Measurements from ENCODE around the gene KIFBP. TPM values are rescaled to one million over a fixed set of nuclear protein-coding genes. Genes with fewer than 3 reads are reported as not detected.
"Not testable (repeated sequence)": the region's sequence is repeated elsewhere in the genome, so short reads cannot be mapped to it uniquely, and the experiment has no call there.

Gene KIFBP
- total RNA-seq, result 51.1 and 56.7 TPM in 2 replicates

- DNase-seq (ENCODE audit: extremely low read depth, low read depth, low spot score), result peak; percentile 84
Measured at GRCh38 chr10:68988530-68989316, at the start of gene KIFBP. TSS of gene KIFBP (plus strand) at chr10:68988803. CDS start at chr10:68988833, 30 bp downstream.

GRCh38 chr10:68938884-68939283 is 49.7 kb upstream of the KIFBP start:
- no peak for DNase-seq (ENCODE audit: extremely low read depth, low read depth, low spot score)

DNA sequence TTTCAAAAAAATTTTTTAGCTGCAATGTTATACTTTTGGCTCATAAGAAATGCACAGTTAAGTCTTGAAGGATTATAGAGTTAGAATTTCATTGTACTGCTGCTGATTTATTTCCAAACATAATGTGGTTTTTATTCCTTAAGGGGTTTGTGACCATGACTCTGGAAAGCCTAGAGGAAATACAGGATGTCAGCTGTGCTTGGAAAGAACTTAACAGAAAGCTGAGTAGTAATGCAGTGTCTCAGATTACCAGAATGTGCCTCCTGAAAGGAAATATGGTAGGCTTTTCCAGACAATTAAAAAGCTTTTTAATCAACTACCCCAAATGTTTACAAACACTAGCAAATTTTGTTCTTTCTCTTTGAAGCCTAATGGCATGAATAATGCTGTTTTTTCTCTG is 47.7 kb upstream of the KIFBP start:
- DNase-seq (ENCODE audit: extremely low read depth, low read depth, low spot score), result not testable (repeated sequence)

DNA sequence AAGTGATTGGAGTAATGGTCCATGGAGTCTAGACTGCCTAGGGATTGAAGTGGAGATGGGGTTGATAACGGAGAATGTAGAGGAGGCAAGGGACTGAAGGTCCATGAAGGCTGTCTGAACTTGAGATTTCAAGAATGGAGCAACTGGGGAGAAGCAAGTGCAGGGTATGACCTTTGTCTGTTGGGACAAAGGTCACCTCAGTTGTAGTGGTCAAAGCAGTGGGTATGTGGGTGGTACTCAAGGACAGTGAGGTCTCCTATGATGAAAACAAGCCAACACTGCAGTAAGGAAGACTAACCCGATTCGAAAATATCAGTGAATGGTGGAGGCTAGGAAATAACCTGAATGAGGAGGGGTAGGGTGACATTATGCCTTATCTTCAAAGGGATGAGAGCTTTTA is 38.0 kb upstream of the KIFBP start:
- DNase-seq (ENCODE audit: extremely low read depth, low read depth, low spot score), result no peak

GRCh38 chr10:68954904-68955303 is 33.7 kb upstream of the KIFBP start:
- DNase-seq (ENCODE audit: extremely low read depth, low read depth, low spot score), result no peak

DNA sequence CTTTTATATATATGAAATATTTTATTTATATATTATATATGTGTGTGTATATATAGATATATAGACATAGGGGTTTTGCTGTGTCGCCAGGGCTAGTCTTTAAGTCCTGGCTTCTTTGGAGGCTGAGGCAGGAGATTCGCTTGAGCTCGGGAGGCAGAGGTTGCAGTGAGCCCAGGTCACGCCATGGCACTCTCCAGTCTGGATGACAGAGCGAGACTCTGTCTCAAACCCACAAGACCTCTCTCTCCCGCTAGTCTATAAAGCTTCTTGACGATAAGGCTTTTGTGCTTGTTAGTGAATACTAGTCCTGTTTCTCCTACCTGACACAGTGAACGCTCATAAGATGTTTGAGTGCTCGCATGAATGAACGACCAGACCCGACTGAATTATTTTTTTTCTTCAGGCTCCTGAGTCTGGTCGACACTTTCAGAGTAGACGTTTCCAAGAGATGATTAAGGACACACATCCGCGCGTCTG is 33.2 kb upstream of the KIFBP start:
- DNase-seq (ENCODE audit: extremely low read depth, low read depth, low spot score), result peak; percentile 22

GRCh38 chr10:68955832-68956532 is 32.6 kb upstream of the KIFBP start, which contains the start of gene DDX21:
TSS of gene DDX21 (plus strand) at chr10:68956170. CDS start at chr10:68956226, 56 bp downstream.
- peak; percentile 80 for DNase-seq (ENCODE audit: extremely low read depth, low read depth, low spot score)

DNA sequence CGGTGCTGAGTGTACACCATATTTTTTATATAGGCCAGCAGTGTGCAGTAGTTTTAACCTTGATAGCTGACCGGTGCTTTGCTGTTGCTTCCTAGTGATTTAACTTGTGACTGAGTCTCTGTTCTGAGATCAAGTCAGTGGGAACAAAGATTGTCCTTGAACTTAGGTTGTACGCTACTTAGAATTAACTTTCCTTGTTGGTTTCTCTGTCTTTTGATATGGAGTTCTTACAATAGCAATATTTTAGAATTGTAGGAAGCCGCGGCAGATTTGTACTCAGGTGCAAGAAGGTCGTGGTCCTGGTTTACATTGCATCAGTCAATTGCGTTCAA is 31.4 kb upstream of the KIFBP start:
- no peak for DNase-seq (ENCODE audit: extremely low read depth, low read depth, low spot score)

- DNase-seq (ENCODE audit: extremely low read depth, low read depth, low spot score), result no peak
Measured at GRCh38 chr10:68957654-68958053, 30.9 kb upstream of the KIFBP start.

GRCh38 chr10:68959695-68960527 is 28.7 kb upstream of the KIFBP start:
- no peak for DNase-seq (ENCODE audit: extremely low read depth, low read depth, low spot score)

- DNase-seq (ENCODE audit: extremely low read depth, low read depth, low spot score), result no peak
Measured at GRCh38 chr10:68963151-68963550, 25.5 kb upstream of the KIFBP start.

GRCh38 chr10:68973975-68974374 is 14.6 kb upstream of the KIFBP start:
- no peak for DNase-seq (ENCODE audit: extremely low read depth, low read depth, low spot score)

GRCh38 chr10:68975936-68976473 is 12.6 kb upstream of the KIFBP start:
- not testable (repeated sequence) for DNase-seq (ENCODE audit: extremely low read depth, low read depth, low spot score)

DNA sequence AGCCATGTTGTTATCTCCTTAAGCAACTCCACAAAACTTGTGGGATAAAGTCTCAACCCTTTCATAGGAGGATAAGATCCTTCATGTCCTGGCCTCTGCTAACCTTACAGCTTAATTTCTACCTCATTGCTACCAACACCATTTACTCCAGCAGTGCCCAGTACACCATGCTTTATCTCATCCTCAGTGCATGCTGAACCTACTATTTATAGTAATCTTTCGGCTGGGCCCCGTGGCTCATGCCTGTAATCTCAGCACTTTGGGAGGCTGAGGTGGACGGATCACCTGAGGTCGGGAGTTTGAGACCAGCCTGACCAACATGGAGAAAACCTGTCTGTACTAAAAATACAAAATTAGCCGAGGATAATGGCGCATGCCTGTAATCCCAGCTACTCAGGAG is 8.9 kb upstream of the KIFBP start:
- DNase-seq (ENCODE audit: extremely low read depth, low read depth, low spot score), result not testable (repeated sequence)

GRCh38 chr10:68981074-68981473 is 7.5 kb upstream of the KIFBP start:
- no peak for DNase-seq (ENCODE audit: extremely low read depth, low read depth, low spot score)

- no peak for DNase-seq (ENCODE audit: extremely low read depth, low read depth, low spot score)
Measured at GRCh38 chr10:68982389-68982788, 6.2 kb upstream of the KIFBP start.

DNA sequence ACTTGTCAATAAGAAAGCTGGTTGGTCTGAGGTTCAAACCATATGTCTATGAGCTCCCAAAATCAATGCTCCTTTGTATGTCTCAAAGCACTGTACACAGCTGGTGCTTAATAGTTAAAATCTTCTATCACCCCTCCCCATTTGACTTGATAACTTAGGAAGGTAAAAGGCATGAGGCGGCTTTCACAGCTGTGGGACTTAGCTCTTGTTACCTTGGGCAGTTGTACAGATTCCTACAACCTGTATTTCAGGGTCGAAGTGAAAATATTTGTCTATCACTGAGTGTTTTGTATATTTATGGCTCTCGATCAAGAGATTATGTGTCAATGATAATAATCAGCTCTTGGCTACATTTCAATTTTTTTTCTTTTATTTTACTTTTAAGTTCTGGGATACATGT is 992 bp upstream of the KIFBP start:
- DNase-seq (ENCODE audit: extremely low read depth, low read depth, low spot score), result no peak

DNA sequence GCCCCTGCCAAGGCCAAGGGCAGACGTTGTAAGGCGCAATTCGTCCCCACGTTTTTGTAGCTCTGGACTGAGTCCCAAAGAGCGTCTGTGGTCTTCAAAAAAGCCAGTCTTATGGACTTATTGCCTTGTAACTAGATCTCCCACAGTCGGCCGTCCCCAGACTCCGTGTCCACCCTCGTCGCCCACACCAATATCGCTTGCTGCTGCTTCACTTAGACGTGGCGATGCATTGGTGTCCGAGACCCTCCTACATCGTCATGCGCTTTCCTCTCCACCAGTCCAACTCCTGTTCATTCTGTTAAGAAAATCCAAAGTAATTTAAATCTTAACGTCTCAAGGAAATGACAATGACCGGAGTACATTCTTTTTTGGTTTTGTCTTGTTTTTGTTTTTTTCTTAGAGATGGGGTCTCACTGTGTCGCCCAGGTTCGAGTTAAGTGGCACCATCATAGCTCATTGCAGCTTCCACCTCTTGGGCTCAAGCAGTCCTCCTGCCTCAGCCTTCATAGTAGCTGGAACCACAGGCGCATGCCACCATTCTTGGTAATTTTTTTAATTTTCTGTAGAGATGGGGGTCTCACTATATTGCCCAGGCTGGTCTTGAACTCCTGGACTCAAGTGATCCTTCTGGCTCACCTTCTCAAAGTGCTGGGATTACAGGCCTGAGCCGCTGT is 851 bp downstream of the KIFBP start:
- DNase-seq (ENCODE audit: extremely low read depth, low read depth, low spot score), result no peak

DNA sequence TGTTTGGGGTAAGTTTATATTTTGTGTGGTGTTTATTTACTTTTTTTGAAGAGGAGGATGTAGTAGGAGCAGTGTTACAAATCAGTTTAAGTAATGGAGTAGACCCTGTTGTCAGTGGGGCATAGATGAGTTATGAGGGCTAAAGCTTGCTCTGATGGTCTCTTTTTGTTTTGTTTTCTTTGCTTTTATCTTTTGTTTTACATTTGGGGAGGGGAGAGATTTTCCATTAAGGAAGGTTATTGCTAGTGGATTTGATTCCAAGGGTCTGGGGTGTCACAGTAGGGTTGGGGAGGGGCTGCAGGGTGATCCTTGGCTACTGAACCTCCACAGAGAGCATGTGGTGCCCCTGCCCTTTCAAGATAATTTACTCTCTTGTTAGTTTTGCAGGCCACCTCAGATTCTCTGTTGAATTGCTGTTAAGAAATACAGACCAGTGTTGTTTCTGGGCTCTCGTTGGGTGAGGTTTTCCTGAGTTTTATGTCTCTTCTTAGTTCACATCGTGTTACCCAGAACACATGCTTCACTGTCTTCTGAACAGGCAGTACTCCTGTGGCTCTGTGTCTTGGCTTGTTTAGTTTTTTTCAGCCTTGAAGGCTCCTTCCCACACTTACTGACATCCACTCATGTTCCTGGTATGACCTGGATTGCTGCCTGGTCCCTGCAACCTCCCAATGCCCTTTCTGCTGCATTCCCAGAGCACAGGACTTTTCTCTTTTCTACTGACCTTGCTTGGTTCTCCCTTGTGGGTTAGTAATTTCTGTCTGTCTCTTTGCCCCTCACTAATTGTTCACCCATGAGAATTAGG is 4.2 kb downstream of the KIFBP start:
- DNase-seq (ENCODE audit: extremely low read depth, low read depth, low spot score), result no peak

DNA sequence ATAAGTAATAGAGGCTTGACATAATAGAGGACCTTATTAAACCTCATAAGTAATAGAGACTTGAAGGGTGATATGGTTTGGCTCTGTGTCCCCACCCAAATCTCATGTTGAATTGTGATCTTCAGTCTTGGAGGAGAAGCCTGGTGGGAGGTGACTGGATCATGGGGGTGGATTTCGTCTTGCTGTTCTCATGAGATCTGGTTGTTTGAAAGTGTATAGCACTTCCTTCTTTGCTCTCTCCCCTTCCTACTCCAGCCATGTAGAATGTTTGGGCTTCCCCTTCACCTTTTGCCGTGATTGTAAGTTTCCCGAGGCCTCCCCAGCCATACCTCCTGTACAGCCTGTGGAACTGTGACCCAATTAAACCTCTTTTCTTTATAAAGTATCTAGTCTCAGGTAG is 8.6 kb downstream of the KIFBP start:
- DNase-seq (ENCODE audit: extremely low read depth, low read depth, low spot score), result no peak
